Activated T-helper 9 cell treated with anti-CD3 and anti-CD28 coated beads, Interleukin-2, amount 50 U/mL, for 16 hours (primary cell): ENCODE results near the gene MYLK4.

ENCODE experiments used
- DNase-seq: peaks from one replicate; pipeline ENCODE4 v3.0.0-alpha.2; 2020; ENCODE audit warnings: low read depth

MYLK4 gene

GRCh38 chr6:2658788-2659187 lies 91.9 kb downstream of the MYLK4 start:
- DNase-seq, result no peak

GRCh38 chr6:2656460-2657079 lies 94.2 kb downstream of the MYLK4 start:
- no peak for DNase-seq

GRCh38 chr6:2655844-2656433 lies 94.8 kb downstream of the MYLK4 start:
- no peak for DNase-seq

GRCh38 chr6:2653369-2654032 lies 97.2 kb downstream of the MYLK4 start:
- no peak for DNase-seq

GRCh38 chr6:2652611-2653010 lies 98.1 kb downstream of the MYLK4 start:
- DNase-seq, result no peak

GRCh38 chr6:2651961-2652360 lies 98.8 kb downstream of the MYLK4 start:
- no peak for DNase-seq

GRCh38 chr6:2651536-2651935 lies 99.2 kb downstream of the MYLK4 start:
- no peak for DNase-seq

GRCh38 chr6:2646346-2646745 lies 104.4 kb downstream of the MYLK4 start:
- DNase-seq, result no peak

GRCh38 chr6:2643935-2644539 lies 106.7 kb downstream of the MYLK4 start:
- DNase-seq, result no peak

- no peak for DNase-seq
These were observed 107.6 kb downstream of the MYLK4 start for GRCh38 chr6:2643130-2643529.

- no peak for DNase-seq
These were observed 109.5 kb downstream of the MYLK4 start for GRCh38 chr6:2641044-2641725.

GRCh38 chr6:2640551-2640950 lies 110.2 kb downstream of the MYLK4 start:
- no peak for DNase-seq

- no peak for DNase-seq
These were observed 110.8 kb downstream of the MYLK4 start for GRCh38 chr6:2639896-2640295.

GRCh38 chr6:2639167-2639566 lies 111.6 kb downstream of the MYLK4 start:
- DNase-seq, result no peak

- DNase-seq, result no peak
These were observed 114.0 kb downstream of the MYLK4 start for GRCh38 chr6:2636672-2637071.

GRCh38 chr6:2635911-2636310 lies 114.8 kb downstream of the MYLK4 start:
- no peak for DNase-seq

GRCh38 chr6:2634139-2634964 lies 116.4 kb downstream of the MYLK4 start:
- peak; percentile 71 for DNase-seq

GRCh38 chr6:2633736-2634135 lies 117.0 kb downstream of the MYLK4 start:
- no peak for DNase-seq

GRCh38 chr6:2632976-2633584 lies 117.6 kb downstream of the MYLK4 start:
- DNase-seq, result no peak

- no peak for DNase-seq
These were observed 118.4 kb downstream of the MYLK4 start for GRCh38 chr6:2632368-2632767.

- no peak for DNase-seq
These were observed 119.7 kb downstream of the MYLK4 start for GRCh38 chr6:2630891-2631571.
